Endothelial cell of umbilical vein (primary cell): Measurements from ENCODE around the gene TAMALIN.

Source experiments
- EZH2 ChIP-seq: IDR thresholded peaks from 2 replicates; pipeline ENCODE4 v1.6.1; 2012; ENCODE audit warnings: borderline replicate concordance, low read depth, mild to moderate bottlenecking, moderate library complexity, low read length, inconsistent platforms; ENCODE audit not compliant: severe bottlenecking
- FOS ChIP-seq: IDR thresholded peaks from 2 replicates; pipeline ENCODE4 v1.6.1; 2011; ENCODE audit warnings: mild to moderate bottlenecking, low read length, moderate library complexity, borderline replicate concordance; ENCODE audit not compliant: insufficient read depth
- GATA2 ChIP-seq: IDR thresholded peaks from 2 replicates; pipeline ENCODE4 v1.7.0; 2011; ENCODE audit warnings: low read depth, mild to moderate bottlenecking, moderate library complexity, mixed read lengths, low read length; ENCODE audit not compliant: insufficient read length, insufficient read depth
- JUN ChIP-seq: IDR thresholded peaks from 2 replicates; pipeline ENCODE4 v1.6.1; 2011; ENCODE audit warnings: borderline replicate concordance, low read depth; ENCODE audit not compliant: insufficient read length, insufficient read depth
- MYC ChIP-seq: IDR thresholded peaks from one replicate; pipeline ENCODE4 v1.6.1; 2011; ENCODE audit warnings: mild to moderate bottlenecking, low read depth, low read length
- POLR2A ChIP-seq: IDR thresholded peaks from 2 replicates; pipeline ENCODE4 v1.6.1; 2012; ENCODE audit warnings: low read depth, mild to moderate bottlenecking, control low read depth, low read length
- POLR2AphosphoS5 ChIP-seq: IDR thresholded peaks from 2 replicates; pipeline ENCODE4 v1.6.1; 2012; ENCODE audit warnings: low read depth, mild to moderate bottlenecking, control low read depth, low read length, moderate library complexity; ENCODE audit not compliant: insufficient read depth
- TF ChIP-seq, protein P1 (sequence below), 2 donors: IDR thresholded peaks; 1 replicate in 1 of 2; 2 replicates in 1 of 2; pipeline ENCODE4 v1.5.1; 2011; ENCODE audit warnings: low read length in 2 of 2, mild to moderate bottlenecking in 2 of 2, moderate library complexity in 2 of 2, control low read depth in 1 of 2, inconsistent platforms in 1 of 2, low read depth in 1 of 2; ENCODE audit not compliant: insufficient read depth in 1 of 2; ENCODE audit errors: extremely low read depth in 1 of 2
- TF ChIP-seq, protein P2 (sequence below): IDR thresholded peaks from 2 replicates; pipeline ENCODE4 v1.6.1; 2011; ENCODE audit not compliant: insufficient read depth, insufficient read length

DNA sequence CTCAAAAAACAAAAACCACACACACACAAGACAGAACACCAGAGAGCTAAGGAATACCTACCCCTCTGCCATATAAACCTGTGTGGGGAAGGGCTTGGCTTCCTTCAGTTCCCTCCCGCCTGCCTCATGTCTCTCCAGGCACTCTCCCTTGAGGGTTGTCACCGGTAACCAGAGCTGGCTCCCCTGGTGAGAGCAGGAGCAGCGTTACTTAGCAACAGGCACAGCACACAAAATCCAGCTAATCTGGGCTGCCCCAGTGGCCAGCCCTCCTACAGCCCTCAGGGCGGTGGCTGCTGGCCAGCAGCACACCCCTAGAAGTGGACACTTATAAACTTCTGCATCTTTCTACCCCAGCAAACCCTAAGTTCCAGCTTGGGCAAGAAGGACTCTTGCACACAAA, 22.9 kb downstream of the TAMALIN start:
- TF ChIP-seq, protein P1, sequence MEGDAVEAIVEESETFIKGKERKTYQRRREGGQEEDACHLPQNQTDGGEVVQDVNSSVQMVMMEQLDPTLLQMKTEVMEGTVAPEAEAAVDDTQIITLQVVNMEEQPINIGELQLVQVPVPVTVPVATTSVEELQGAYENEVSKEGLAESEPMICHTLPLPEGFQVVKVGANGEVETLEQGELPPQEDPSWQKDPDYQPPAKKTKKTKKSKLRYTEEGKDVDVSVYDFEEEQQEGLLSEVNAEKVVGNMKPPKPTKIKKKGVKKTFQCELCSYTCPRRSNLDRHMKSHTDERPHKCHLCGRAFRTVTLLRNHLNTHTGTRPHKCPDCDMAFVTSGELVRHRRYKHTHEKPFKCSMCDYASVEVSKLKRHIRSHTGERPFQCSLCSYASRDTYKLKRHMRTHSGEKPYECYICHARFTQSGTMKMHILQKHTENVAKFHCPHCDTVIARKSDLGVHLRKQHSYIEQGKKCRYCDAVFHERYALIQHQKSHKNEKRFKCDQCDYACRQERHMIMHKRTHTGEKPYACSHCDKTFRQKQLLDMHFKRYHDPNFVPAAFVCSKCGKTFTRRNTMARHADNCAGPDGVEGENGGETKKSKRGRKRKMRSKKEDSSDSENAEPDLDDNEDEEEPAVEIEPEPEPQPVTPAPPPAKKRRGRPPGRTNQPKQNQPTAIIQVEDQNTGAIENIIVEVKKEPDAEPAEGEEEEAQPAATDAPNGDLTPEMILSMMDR (IDR thresholded peaks at IDR 0.05; ENCODE audit: extremely low read depth in 1 of 2, insufficient read depth in 1 of 2, low read depth in 1 of 2, low read length in 2 of 2): no peak
- TF ChIP-seq EZH2 (no peak), POLR2AphosphoS5 (no peak), FOS (no peak), MYC (no peak), POLR2A (no peak), JUN (no peak), GATA2 (no peak)
- TF ChIP-seq, protein P2, sequence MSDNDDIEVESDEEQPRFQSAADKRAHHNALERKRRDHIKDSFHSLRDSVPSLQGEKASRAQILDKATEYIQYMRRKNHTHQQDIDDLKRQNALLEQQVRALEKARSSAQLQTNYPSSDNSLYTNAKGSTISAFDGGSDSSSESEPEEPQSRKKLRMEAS: no peak
